ENCODE measurements around the gene ERAS. TPM values are rescaled to one million over a fixed set of nuclear protein-coding genes. Genes with fewer than 3 reads are reported as not detected.
"Not testable (repeated sequence)": the region's sequence is repeated elsewhere in the genome, so short reads cannot be mapped to it uniquely, and the experiment has no call there.

Gene ERAS
- polyA plus RNA-seq, 1 donor from 2014 or later, result 3.6 TPM

DNA sequence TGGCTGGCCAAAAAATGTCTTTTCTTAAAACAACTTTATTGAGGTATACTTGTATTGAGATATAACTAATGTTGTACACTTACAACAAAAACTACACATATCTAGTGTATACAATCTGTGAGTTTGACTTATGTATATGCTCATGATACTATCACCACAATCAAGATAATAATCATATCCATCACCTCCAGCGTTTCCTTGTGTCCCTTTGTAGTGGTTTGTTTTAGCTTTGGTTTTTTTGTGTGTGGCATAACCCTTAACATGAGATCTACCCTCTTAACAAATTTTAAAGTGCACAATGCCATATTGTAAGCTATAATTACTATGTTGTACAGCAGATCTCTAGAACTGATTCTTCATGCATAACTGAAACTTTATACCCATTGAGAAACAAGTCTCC is 22.5 kb downstream of the ERAS start:
- Histone ChIP-seq H3K4me3 (ENCODE audit: low read length) (no peak overlapping the region), H3K27ac (ENCODE audit: low read length) (no peak overlapping the region), H3K9me3 (ENCODE audit: low read length) (no peaks in the 10 kb centered on the region), H3K36me3 (ENCODE audit: insufficient read depth, low read length) (no peaks in the 10 kb centered on the region), H3K9me2 (ENCODE audit: insufficient read depth, low read length) (no peaks in the 10 kb centered on the region), H2AFZ (ENCODE audit: low read depth, low read length) (no peak overlapping the region), H3K79me2 (replicated peaks; ENCODE audit: insufficient read depth, low read length) (no peaks in the 10 kb centered on the region), H3K4me2 (ENCODE audit: low read length) (no peak overlapping the region), H4K20me1 (ENCODE audit: insufficient read depth) (no peaks in the 10 kb centered on the region), H3K9ac (ENCODE audit: low read length) (no peak overlapping the region), H3K27me3 (ENCODE audit: insufficient read depth, low read depth, low read length) (no peaks in the 10 kb centered on the region), H3F3A (ENCODE audit: insufficient read depth, low read length, poor library complexity, severe bottlenecking) (no peaks in the 10 kb centered on the region)
- TF ChIP-seq EP300 (conservative IDR thresholded peaks at IDR 0.05; ENCODE audit: poor library complexity, severe bottlenecking), result no peak
- TF ChIP-seq MXI1 (conservative IDR thresholded peaks at IDR 0.05; ENCODE audit: poor library complexity, severe bottlenecking), result no peak
- TF ChIP-seq EZH2 (IDR thresholded peaks at IDR 0.05; ENCODE audit: borderline replicate concordance, insufficient read depth, low read length, poor library complexity, severe bottlenecking), result no peak
- TF ChIP-seq, protein P1, sequence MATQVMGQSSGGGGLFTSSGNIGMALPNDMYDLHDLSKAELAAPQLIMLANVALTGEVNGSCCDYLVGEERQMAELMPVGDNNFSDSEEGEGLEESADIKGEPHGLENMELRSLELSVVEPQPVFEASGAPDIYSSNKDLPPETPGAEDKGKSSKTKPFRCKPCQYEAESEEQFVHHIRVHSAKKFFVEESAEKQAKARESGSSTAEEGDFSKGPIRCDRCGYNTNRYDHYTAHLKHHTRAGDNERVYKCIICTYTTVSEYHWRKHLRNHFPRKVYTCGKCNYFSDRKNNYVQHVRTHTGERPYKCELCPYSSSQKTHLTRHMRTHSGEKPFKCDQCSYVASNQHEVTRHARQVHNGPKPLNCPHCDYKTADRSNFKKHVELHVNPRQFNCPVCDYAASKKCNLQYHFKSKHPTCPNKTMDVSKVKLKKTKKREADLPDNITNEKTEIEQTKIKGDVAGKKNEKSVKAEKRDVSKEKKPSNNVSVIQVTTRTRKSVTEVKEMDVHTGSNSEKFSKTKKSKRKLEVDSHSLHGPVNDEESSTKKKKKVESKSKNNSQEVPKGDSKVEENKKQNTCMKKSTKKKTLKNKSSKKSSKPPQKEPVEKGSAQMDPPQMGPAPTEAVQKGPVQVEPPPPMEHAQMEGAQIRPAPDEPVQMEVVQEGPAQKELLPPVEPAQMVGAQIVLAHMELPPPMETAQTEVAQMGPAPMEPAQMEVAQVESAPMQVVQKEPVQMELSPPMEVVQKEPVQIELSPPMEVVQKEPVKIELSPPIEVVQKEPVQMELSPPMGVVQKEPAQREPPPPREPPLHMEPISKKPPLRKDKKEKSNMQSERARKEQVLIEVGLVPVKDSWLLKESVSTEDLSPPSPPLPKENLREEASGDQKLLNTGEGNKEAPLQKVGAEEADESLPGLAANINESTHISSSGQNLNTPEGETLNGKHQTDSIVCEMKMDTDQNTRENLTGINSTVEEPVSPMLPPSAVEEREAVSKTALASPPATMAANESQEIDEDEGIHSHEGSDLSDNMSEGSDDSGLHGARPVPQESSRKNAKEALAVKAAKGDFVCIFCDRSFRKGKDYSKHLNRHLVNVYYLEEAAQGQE (IDR thresholded peaks at IDR 0.05; ENCODE audit: borderline replicate concordance), result no peak
- TF ChIP-seq POLR2AphosphoS5 (IDR thresholded peaks at IDR 0.05), result no peak
- TF ChIP-seq, protein P2, sequence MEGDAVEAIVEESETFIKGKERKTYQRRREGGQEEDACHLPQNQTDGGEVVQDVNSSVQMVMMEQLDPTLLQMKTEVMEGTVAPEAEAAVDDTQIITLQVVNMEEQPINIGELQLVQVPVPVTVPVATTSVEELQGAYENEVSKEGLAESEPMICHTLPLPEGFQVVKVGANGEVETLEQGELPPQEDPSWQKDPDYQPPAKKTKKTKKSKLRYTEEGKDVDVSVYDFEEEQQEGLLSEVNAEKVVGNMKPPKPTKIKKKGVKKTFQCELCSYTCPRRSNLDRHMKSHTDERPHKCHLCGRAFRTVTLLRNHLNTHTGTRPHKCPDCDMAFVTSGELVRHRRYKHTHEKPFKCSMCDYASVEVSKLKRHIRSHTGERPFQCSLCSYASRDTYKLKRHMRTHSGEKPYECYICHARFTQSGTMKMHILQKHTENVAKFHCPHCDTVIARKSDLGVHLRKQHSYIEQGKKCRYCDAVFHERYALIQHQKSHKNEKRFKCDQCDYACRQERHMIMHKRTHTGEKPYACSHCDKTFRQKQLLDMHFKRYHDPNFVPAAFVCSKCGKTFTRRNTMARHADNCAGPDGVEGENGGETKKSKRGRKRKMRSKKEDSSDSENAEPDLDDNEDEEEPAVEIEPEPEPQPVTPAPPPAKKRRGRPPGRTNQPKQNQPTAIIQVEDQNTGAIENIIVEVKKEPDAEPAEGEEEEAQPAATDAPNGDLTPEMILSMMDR (IDR thresholded peaks at IDR 0.05; ENCODE audit: poor library complexity, severe bottlenecking), result no peak
- no peak for TF ChIP-seq RAD21 (conservative IDR thresholded peaks at IDR 0.05)
- TF ChIP-seq SMC3 (conservative IDR thresholded peaks at IDR 0.05; ENCODE audit: poor library complexity), result no peak
- no peak for TF ChIP-seq TAF1 (IDR thresholded peaks at IDR 0.05; ENCODE audit: low read depth)

DNA sequence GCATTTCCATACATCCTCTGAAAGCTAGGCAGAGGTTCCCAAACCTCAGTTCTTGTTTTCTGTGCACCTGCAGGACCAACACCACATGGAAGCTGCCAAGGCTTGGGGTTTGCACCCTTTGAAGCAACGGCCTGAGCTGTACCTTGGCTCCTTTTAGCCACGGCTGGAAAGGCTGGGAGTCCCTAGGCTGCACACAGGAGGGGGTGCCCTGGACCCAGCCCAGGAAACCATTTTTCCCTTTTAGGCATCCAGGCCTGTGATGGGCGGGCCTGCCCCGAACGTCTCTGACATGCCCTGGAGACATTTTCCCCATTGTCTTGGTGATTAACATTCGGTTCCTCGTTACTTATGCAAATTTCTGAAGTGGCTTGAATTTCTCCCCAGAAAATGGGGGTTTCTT is 26.5 kb downstream of the ERAS start:
- Histone ChIP-seq H3K79me2 (replicated peaks; ENCODE audit: insufficient read depth, low read length) (no peaks in the 10 kb centered on the region), H3K27ac (ENCODE audit: low read length) (no peak overlapping the region), H3K9me3 (ENCODE audit: low read length) (no peaks in the 10 kb centered on the region), H4K20me1 (ENCODE audit: insufficient read depth) (no peaks in the 10 kb centered on the region), H3K36me3 (ENCODE audit: insufficient read depth, low read length) (no peaks in the 10 kb centered on the region), H3K4me2 (ENCODE audit: low read length) (no peak overlapping the region), H3K4me3 (ENCODE audit: low read length) (no peak overlapping the region), H3K27me3 (ENCODE audit: insufficient read depth, low read depth, low read length) (no peaks in the 10 kb centered on the region), H3K9ac (ENCODE audit: low read length) (no peak overlapping the region), H3F3A (ENCODE audit: insufficient read depth, low read length, poor library complexity, severe bottlenecking) (no peaks in the 10 kb centered on the region), H2AFZ (ENCODE audit: low read depth, low read length) (no peak overlapping the region), H3K9me2 (ENCODE audit: insufficient read depth, low read length) (no peaks in the 10 kb centered on the region)
- TF ChIP-seq TAF1 (IDR thresholded peaks at IDR 0.05; ENCODE audit: low read depth), result no peak

DNA sequence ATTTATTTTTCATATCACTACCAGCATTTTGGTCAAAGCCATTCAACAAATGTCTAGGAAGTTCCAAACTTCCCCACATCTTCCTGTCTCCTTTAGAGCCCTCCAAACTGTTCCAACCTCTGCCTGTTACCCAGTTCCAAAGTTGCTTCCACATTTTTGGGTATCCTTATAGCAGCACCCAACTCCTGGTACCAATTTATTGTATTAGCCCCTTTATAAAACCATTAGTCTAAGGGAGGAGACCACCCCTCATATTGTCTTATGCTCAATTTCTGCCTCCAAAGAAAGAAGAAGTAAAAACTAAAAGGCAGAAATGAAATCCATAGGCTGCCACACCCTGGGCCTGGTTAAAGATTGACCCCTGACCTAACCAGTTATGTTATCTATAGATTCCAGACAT is 27.2 kb downstream of the ERAS start:
- H2AFZ ChIP-seq (ENCODE audit: low read depth, low read length); H3K9me3 ChIP-seq (ENCODE audit: low read length); H3K27ac ChIP-seq (ENCODE audit: low read length); H3K79me2 ChIP-seq (replicated peaks; ENCODE audit: insufficient read depth, low read length); H3K4me2 ChIP-seq (ENCODE audit: low read length); H3K9ac ChIP-seq (ENCODE audit: low read length); H3K9me2 ChIP-seq (ENCODE audit: insufficient read depth, low read length); H4K20me1 ChIP-seq (ENCODE audit: insufficient read depth); H3K36me3 ChIP-seq (ENCODE audit: insufficient read depth, low read length); H3K27me3 ChIP-seq (ENCODE audit: insufficient read depth, low read depth, low read length); H3F3A ChIP-seq (ENCODE audit: insufficient read depth, low read length, poor library complexity, severe bottlenecking); H3K4me3 ChIP-seq (ENCODE audit: low read length): not testable (repeated sequence)

DNA sequence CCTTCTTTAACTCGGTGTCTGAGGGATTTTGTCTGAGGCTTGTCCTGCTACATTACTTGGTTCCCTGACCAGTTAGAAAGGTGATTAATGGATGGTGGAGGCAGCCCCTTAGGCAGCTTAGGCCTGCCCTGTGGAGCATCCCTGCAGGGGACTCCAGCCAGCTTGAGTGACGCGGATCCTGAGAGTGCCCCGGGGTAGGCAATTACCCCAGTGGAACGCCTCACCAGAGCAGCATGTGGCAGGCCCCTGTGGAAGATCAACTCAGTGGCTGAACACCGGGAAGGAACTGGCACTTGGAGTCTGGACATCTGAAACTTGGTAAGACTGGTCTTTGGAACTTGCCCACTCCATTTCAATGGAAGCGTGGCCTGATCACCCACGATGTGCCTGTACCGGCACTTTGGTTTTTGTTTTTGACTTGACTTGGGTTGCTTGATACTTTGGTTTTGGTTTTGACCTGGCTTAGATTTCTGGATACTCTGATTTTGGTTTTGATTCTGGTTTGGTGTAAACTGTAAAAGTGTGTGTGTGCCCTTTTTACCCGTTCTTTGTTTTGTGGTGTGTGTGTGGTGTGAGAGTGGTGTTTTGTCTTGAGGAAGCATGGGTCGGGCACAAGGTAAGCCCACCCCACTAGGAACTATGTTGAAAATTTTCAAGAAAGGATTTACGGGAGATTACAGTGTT is 27.9 kb downstream of the ERAS start:
- not testable (repeated sequence) for H3K9me3 ChIP-seq (ENCODE audit: low read length); H3K27me3 ChIP-seq (ENCODE audit: insufficient read depth, low read depth, low read length); H3F3A ChIP-seq (ENCODE audit: insufficient read depth, low read length, poor library complexity, severe bottlenecking); H3K4me2 ChIP-seq (ENCODE audit: low read length); H3K27ac ChIP-seq (ENCODE audit: low read length); H3K79me2 ChIP-seq (replicated peaks; ENCODE audit: insufficient read depth, low read length); H4K20me1 ChIP-seq (ENCODE audit: insufficient read depth); H3K4me3 ChIP-seq (ENCODE audit: low read length); H3K9ac ChIP-seq (ENCODE audit: low read length); H2AFZ ChIP-seq (ENCODE audit: low read depth, low read length); H3K36me3 ChIP-seq (ENCODE audit: insufficient read depth, low read length); H3K9me2 ChIP-seq (ENCODE audit: insufficient read depth, low read length)

Measured in neural cell (in vitro differentiated cells).